Spleen (tissue), 11 donors: ENCODE results near the gene SLIT3. TPM values are rescaled to one million over a fixed set of nuclear protein-coding genes. Genes with fewer than 3 reads are reported as not detected.

Experiments used
- DNase-seq: peaks from one replicate; pipeline ENCODE4 v3.0.0-alpha.2; 2020
- H3K27ac ChIP-seq, 8 donors: fragments of 200-600 bp; sonication (generic) in 7 of 8; 1 replicate in 4 of 8; 2 replicates in 4 of 8; pipeline versions ENCODE4 v1.5.0 to v1.8.0; 2016 to 2021; ENCODE audit warnings: inconsistent platforms in 4 of 8, mild to moderate bottlenecking in 4 of 8, moderate library complexity in 1 of 8
- H3K27me3 ChIP-seq, 7 donors: fragments of 200-600 bp; sonication (generic) in 6 of 7; replicated peaks in 1 of 7; 1 replicate in 4 of 7; 2 replicates in 3 of 7; pipeline versions ENCODE4 v1.5.0 to v1.8.0; 2016 to 2021; ENCODE audit warnings: inconsistent platforms in 3 of 7, mild to moderate bottlenecking in 1 of 7
- H3K36me3 ChIP-seq, 6 donors: fragments of 200-600 bp; sonication (generic) in 5 of 6; 1 replicate in 4 of 6; 2 replicates in 2 of 6; pipeline versions ENCODE4 v1.5.0 to v1.8.0; 2016 to 2021; ENCODE audit warnings: inconsistent platforms in 2 of 6
- H3K4me1 ChIP-seq, 6 donors: fragments of 200-600 bp; sonication (generic) in 5 of 6; 1 replicate in 3 of 6; 2 replicates in 3 of 6; pipeline versions ENCODE4 v1.5.0 to v1.8.0; 2016 to 2021; ENCODE audit warnings: inconsistent platforms in 3 of 6
- H3K4me3 ChIP-seq, 8 donors: fragments of 200-600 bp; sonication (generic) in 7 of 8; 1 replicate in 4 of 8; 2 replicates in 4 of 8; pipeline versions ENCODE4 v1.5.0 to v1.8.0; 2016 to 2021; ENCODE audit warnings: inconsistent platforms in 4 of 8, mild to moderate bottlenecking in 4 of 8, moderate library complexity in 2 of 8
- H3K9me3 ChIP-seq, 8 donors: fragments of 200-600 bp; sonication (generic) in 7 of 8; 1 replicate in 4 of 8; 2 replicates in 4 of 8; pipeline versions ENCODE4 v1.5.0 to v1.8.0; 2016 to 2021; ENCODE audit warnings: inconsistent platforms in 4 of 8
- CTCF ChIP-seq, 11 experiments: fragments of 200-600 bp in 7 of 11; fragments of 450-650 bp in 4 of 11; sonication (generic) in 4 of 11; IDR thresholded peaks in 8 of 11; conservative IDR thresholded peaks in 3 of 11; 1 replicate in 7 of 11; 2 replicates in 4 of 11; pipeline versions ENCODE4 v1.4.0 to v1.8.0; 2016 to 2021; ENCODE audit warnings: antibody characterized with exemption in 11 of 11, inconsistent platforms in 4 of 11, mild to moderate bottlenecking in 1 of 11
- POLR2A ChIP-seq, 3 donors: fragments of 450-650 bp; IDR thresholded peaks; one replicate each; pipeline ENCODE4 v1.5.1; 2017; ENCODE audit warnings: antibody characterized with exemption in 3 of 3, mild to moderate bottlenecking in 1 of 3
- POLR2AphosphoS5 ChIP-seq, 3 donors: sonication (generic); formaldehyde crosslinking; IDR thresholded peaks; one replicate each; pipeline ENCODE4 v1.5.1; 2017; ENCODE audit warnings: antibody characterized with exemption in 3 of 3
- WGBS, 5 donors: extraction: QIAGEN DNeasy Blood & Tissue Kit in 3 of 5; methylation state at CpG; one replicate each; pipeline versions ENCODE4 v1.1.5 to v1.1.7; 2013 to 2018; 5-methylcytosine and 5-hydroxymethylcytosine counted together
- intact Hi-C: fragments of 100-400 bp; cut with DNase I; formaldehyde crosslinking; loops from one replicate; pipeline ENCODE4 v1.15.0; 2023; ENCODE audit warnings: low total_unique reads
- polyA plus RNA-seq, 3 donors: library from polyadenylated mRNA; stranded (reverse); fragments of 200-250 nt; gene quantifications; one replicate each; pipeline ENCODE4 v1.2.1, GENCODE V29; 2013
- total RNA-seq, 7 donors: library from RNA; depleted of rRNA in 3 of 7; stranded (reverse); fragments of >200 nt in 3 of 7; fragmentation: NEBNext Ultra II Directional in 4 of 7; extraction: Animal tissue kit (Norgen Biotek cat#: 25700) in 4 of 7; gene quantifications; one replicate each; pipeline versions ENCODE4 v1.1.0 to v1.2.1, GENCODE V29; 2016 to 2021
- donor health status: healthy with polysubstance abuse.
- donor health status: DM: no; HTN: no; CAD: no; lungs with moderate emphysema.
- donor health status: DM: no; HTN: no; CAD: no.
- donor health status: Bipolar disorder and iron deficiency.
- donor health status: healthy.
- donor health status: DM: no; HTN: no; CAD: no.
- donor health status: DM: yes; HTN: yes; CAD: no.

Gene SLIT3
- total and polyA plus RNA-seq, 10 donors: 0.33 to 54.0 (median 13.2) TPM

- WGBS, 5 donors: 3 to 25% (median 7%) methylated on average over 2 of the region's 2 CpGs
- DNase-seq: no peak
- intact Hi-C loops: no loop called here
- Histone ChIP-seq H3K4me3 (no peak overlapping the region), H3K4me1 (no peaks in the 10 kb centered on the region), H3K9me3 (no peaks in the 10 kb centered on the region), H3K27ac (no peak overlapping the region), H3K27me3 (no peaks in the 10 kb centered on the region), H3K36me3 (no peaks in the 10 kb centered on the region)
- TF ChIP-seq POLR2AphosphoS5 (IDR thresholded peaks at IDR 0.05): no peak
- no peak for TF ChIP-seq POLR2A (IDR thresholded peaks at IDR 0.05)
- TF ChIP-seq CTCF (IDR thresholded peaks at IDR 0.05 in 8 of 11, conservative IDR thresholded peaks at IDR 0.05 in 3 of 11): no peak
Measured at GRCh38 chr5:168960497-168960896, 340.4 kb downstream of the SLIT3 start.

GRCh38 chr5:168953351-168953750 lies 347.6 kb downstream of the SLIT3 start:
- Histone ChIP-seq H3K4me3 (no peak overlapping the region), H3K27ac (no peak overlapping the region), H3K36me3 (no peaks in the 10 kb centered on the region), H3K27me3 (no peaks in the 10 kb centered on the region), H3K4me1 (no peaks in the 10 kb centered on the region), H3K9me3 (no peaks in the 10 kb centered on the region)
- WGBS, 5 donors: 74 to 91% (median 88%) methylated on average over 5 of the region's 5 CpGs
- TF ChIP-seq POLR2A (IDR thresholded peaks at IDR 0.05): no peak
- TF ChIP-seq POLR2AphosphoS5 (IDR thresholded peaks at IDR 0.05): no peak
- intact Hi-C loops: no loop called here
- no peak for DNase-seq

GRCh38 chr5:168952196-168952595 lies 348.7 kb downstream of the SLIT3 start:
- H3K4me1 ChIP-seq: no peaks in the 10 kb centered on the region
- DNase-seq: no peak
- 75 to 89% (median 80%) methylated on average over 6 of the region's 6 CpGs for WGBS, 5 donors
- no peaks in the 10 kb centered on the region for H3K36me3 ChIP-seq
- TF ChIP-seq CTCF (IDR thresholded peaks at IDR 0.05 in 8 of 11, conservative IDR thresholded peaks at IDR 0.05 in 3 of 11): no peak
- TF ChIP-seq POLR2A (IDR thresholded peaks at IDR 0.05): no peak
- TF ChIP-seq POLR2AphosphoS5 (IDR thresholded peaks at IDR 0.05): no peak
- no peak overlapping the region for H3K27ac ChIP-seq
- intact Hi-C loops: no loop called here
- H3K4me3 ChIP-seq: no peak overlapping the region
- no peaks in the 10 kb centered on the region for H3K27me3 ChIP-seq
- H3K9me3 ChIP-seq: no peaks in the 10 kb centered on the region

GRCh38 chr5:168951769-168952168 lies 349.2 kb downstream of the SLIT3 start:
- DNase-seq: no peak
- Histone ChIP-seq H3K27ac (no peak overlapping the region), H3K36me3 (no peaks in the 10 kb centered on the region), H3K27me3 (no peaks in the 10 kb centered on the region), H3K4me3 (no peak overlapping the region), H3K4me1 (no peaks in the 10 kb centered on the region), H3K9me3 (no peaks in the 10 kb centered on the region)
- TF ChIP-seq POLR2A (IDR thresholded peaks at IDR 0.05): no peak
- no peak for TF ChIP-seq POLR2AphosphoS5 (IDR thresholded peaks at IDR 0.05)
- TF ChIP-seq CTCF (IDR thresholded peaks at IDR 0.05 in 8 of 11, conservative IDR thresholded peaks at IDR 0.05 in 3 of 11): no peak
- intact Hi-C loops: no loop called here
- WGBS, 5 donors: 86 to 95% (median 93%) methylated on average over 5 of the region's 5 CpGs

- intact Hi-C loops: no loop called here
- Histone ChIP-seq H3K4me1 (no peaks in the 10 kb centered on the region), H3K27me3 (no peaks in the 10 kb centered on the region), H3K4me3 (no peak overlapping the region), H3K27ac (no peak overlapping the region), H3K36me3 (no peaks in the 10 kb centered on the region), H3K9me3 (no peaks in the 10 kb centered on the region)
- DNase-seq: no peak
- no peak for TF ChIP-seq CTCF (IDR thresholded peaks at IDR 0.05 in 8 of 11, conservative IDR thresholded peaks at IDR 0.05 in 3 of 11)
- no peak for TF ChIP-seq POLR2AphosphoS5 (IDR thresholded peaks at IDR 0.05)
- TF ChIP-seq POLR2A (IDR thresholded peaks at IDR 0.05): no peak
- 67 to 91% (median 70%) methylated on average over 1 of the region's 1 CpG for WGBS, 5 donors
Measured at GRCh38 chr5:168951356-168951755, 349.6 kb downstream of the SLIT3 start.
